Endothelial cell of umbilical vein (primary cell): ENCODE results near the gene ANKRD36.
"Not testable (repeated sequence)": the region's sequence is repeated elsewhere in the genome, so short reads cannot be mapped to it uniquely, and the experiment has no call there.

ENCODE experiments used
- CTCF ChIP-seq, 2 donors: IDR thresholded peaks; 1 replicate in 1 of 2; 2 replicates in 1 of 2; pipeline ENCODE4 v1.5.1; 2011; ENCODE audit warnings: low read length in 2 of 2, mild to moderate bottlenecking in 2 of 2, moderate library complexity in 2 of 2, control low read depth in 1 of 2, inconsistent platforms in 1 of 2, low read depth in 1 of 2; ENCODE audit not compliant: insufficient read depth in 1 of 2; ENCODE audit errors: extremely low read depth in 1 of 2
- JUN ChIP-seq: IDR thresholded peaks from 2 replicates; pipeline ENCODE4 v1.6.1; 2011; ENCODE audit warnings: borderline replicate concordance, low read depth; ENCODE audit not compliant: insufficient read length, insufficient read depth
- POLR2A ChIP-seq: IDR thresholded peaks from 2 replicates; pipeline ENCODE4 v1.6.1; 2012; ENCODE audit warnings: low read depth, mild to moderate bottlenecking, control low read depth, low read length

- TF ChIP-seq CTCF (IDR thresholded peaks at IDR 0.05; ENCODE audit: extremely low read depth in 1 of 2, insufficient read depth in 1 of 2, low read depth in 1 of 2, low read length in 2 of 2); POLR2A; JUN: not testable (repeated sequence)
Measured at GRCh38 chr2:97144016-97144415, 31.1 kb downstream of the ANKRD36 start.
